Kidney (tissue), 14 donors: ENCODE results near the gene CDK13. TPM values are rescaled to one million over a fixed set of nuclear protein-coding genes. Genes with fewer than 3 reads are reported as not detected.

Source experiments
- DNase-seq, 5 donors: peaks; one replicate each; pipeline ENCODE4 v3.0.0-alpha.2; 2013 to 2020
- FAIRE-seq: peaks from 2 replicates; lab custom pipeline; 2012; peaks lifted over from hg19 to GRCh38; lab: Jason Lieb, UNC
- H3K27ac ChIP-seq, 2 donors: one replicate each; pipeline ENCODE4 v1.7.0; 2013; ENCODE audit warnings: low read depth in 2 of 2, low read length in 2 of 2, inconsistent platforms in 1 of 2
- H3K27me3 ChIP-seq: one replicate; pipeline ENCODE4 v1.7.1; 2013; ENCODE audit warnings: low read length, inconsistent platforms; ENCODE audit not compliant: control insufficient read depth, insufficient read depth
- H3K36me3 ChIP-seq, 3 donors: one replicate each; pipeline versions ENCODE4 v1.7.0 to v1.7.1; 2013; ENCODE audit warnings: low read length in 3 of 3, control low read depth in 1 of 3, inconsistent platforms in 1 of 3; ENCODE audit not compliant: insufficient read depth in 3 of 3, control insufficient read depth in 2 of 3
- H3K4me1 ChIP-seq, 3 donors: one replicate each; pipeline versions ENCODE4 v1.7.0 to v1.7.1; 2013; ENCODE audit warnings: low read length in 3 of 3, inconsistent platforms in 1 of 3, low read depth in 1 of 3; ENCODE audit not compliant: control insufficient read depth in 2 of 3, insufficient read depth in 2 of 3
- H3K4me3 ChIP-seq, 3 donors: one replicate each; pipeline versions ENCODE4 v1.7.0 to v1.8.1; 2013; ENCODE audit warnings: low read length in 3 of 3, control low read depth in 1 of 3, inconsistent platforms in 1 of 3
- H3K9ac ChIP-seq, 3 donors: one replicate each; pipeline versions ENCODE4 v1.7.0 to v1.7.1; 2013; ENCODE audit warnings: low read length in 3 of 3, control low read depth in 1 of 3, inconsistent platforms in 1 of 3
- H3K9me3 ChIP-seq, 3 donors: one replicate each; pipeline versions ENCODE4 v1.7.0 to v1.7.1; 2013; ENCODE audit warnings: low read length in 3 of 3, control low read depth in 1 of 3, inconsistent platforms in 1 of 3; ENCODE audit not compliant: control insufficient read depth in 2 of 3, insufficient read depth in 1 of 3
- intact Hi-C: fragments of 100-400 bp; cut with DNase I; formaldehyde crosslinking; loops from one replicate; pipeline ENCODE4 v1.11.1; 2022
- polyA plus RNA-seq: library from polyadenylated mRNA; stranded (reverse); fragments of 350-450 nt; fragmentation: Illumina TruSeq; extraction: RNeasy Lipid Tissue Mini Kit (QIAGEN cat#74804); gene quantifications from one replicate; pipeline ENCODE4 v1.2.3, GENCODE V29; 2014; ENCODE audit warnings: low read depth, low replicate concordance; ENCODE audit not compliant: insufficient read depth
- total RNA-seq: library from RNA; stranded (reverse); fragmentation: NEBNext Ultra II Directional; extraction: Animal tissue kit (Norgen Biotek cat#: 25700); gene quantifications from one replicate; pipeline ENCODE4 v1.2.1, GENCODE V29; 2021
- TF ChIP-seq, protein P1 (sequence below): IDR thresholded peaks from 3 replicates; pipeline ENCODE4 v1.5.1; 2012; ENCODE audit warnings: mild to moderate bottlenecking, moderate library complexity, borderline replicate concordance; ENCODE audit not compliant: insufficient read depth; ENCODE audit errors: extremely low read depth
- donor health status: control.
- donor health status: control.
- donor health status: control.
- donor health status: control.
- donor health status: control.
- donor health status: DM: yes; HTN: yes; CAD: no.
- donor health status: Normal renal cell carcinoma (clear cell type).

The CDK13 gene
- total and polyA plus RNA-seq, 2 donors from 2014 or later, result 15.5 to 50.9 TPM

DNA sequence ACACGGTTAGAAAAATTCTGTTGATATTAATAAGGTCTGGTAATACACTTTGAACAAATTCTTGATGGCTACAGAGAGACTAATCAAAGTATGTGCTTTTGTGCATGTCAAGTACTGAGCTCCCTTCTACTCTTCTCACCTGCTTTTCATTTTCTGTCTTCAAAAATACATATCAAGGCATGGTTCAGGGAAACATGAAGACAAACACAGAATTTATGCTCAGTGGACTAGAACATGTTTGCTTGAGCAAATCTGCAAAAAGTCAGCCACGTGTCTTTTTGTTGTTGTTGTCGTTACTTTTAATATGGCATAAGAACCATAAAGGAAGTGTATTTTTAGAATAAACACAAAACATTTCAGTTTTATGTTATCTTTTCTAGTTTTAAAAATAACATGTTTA lies 21.9 kb downstream of the CDK13 start:
- H3K36me3 ChIP-seq, result no peaks in the 10 kb centered on the region
- H3K9ac ChIP-seq, result no peak overlapping the region
- no peaks in the 10 kb centered on the region for H3K27me3 ChIP-seq
- FAIRE-seq (no peak), DNase-seq (no peak)
- H3K27ac ChIP-seq, result no peak overlapping the region
- H3K9me3 ChIP-seq, result no peaks in the 10 kb centered on the region
- H3K4me3 ChIP-seq, result no peak overlapping the region
- TF ChIP-seq, protein P1, sequence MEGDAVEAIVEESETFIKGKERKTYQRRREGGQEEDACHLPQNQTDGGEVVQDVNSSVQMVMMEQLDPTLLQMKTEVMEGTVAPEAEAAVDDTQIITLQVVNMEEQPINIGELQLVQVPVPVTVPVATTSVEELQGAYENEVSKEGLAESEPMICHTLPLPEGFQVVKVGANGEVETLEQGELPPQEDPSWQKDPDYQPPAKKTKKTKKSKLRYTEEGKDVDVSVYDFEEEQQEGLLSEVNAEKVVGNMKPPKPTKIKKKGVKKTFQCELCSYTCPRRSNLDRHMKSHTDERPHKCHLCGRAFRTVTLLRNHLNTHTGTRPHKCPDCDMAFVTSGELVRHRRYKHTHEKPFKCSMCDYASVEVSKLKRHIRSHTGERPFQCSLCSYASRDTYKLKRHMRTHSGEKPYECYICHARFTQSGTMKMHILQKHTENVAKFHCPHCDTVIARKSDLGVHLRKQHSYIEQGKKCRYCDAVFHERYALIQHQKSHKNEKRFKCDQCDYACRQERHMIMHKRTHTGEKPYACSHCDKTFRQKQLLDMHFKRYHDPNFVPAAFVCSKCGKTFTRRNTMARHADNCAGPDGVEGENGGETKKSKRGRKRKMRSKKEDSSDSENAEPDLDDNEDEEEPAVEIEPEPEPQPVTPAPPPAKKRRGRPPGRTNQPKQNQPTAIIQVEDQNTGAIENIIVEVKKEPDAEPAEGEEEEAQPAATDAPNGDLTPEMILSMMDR, result no peak
- H3K4me1 ChIP-seq, result peaks cover 0 to 2% (median 0%) of the 10 kb centered on the region in 3 donors
- intact Hi-C loops, result no loop called here

DNA sequence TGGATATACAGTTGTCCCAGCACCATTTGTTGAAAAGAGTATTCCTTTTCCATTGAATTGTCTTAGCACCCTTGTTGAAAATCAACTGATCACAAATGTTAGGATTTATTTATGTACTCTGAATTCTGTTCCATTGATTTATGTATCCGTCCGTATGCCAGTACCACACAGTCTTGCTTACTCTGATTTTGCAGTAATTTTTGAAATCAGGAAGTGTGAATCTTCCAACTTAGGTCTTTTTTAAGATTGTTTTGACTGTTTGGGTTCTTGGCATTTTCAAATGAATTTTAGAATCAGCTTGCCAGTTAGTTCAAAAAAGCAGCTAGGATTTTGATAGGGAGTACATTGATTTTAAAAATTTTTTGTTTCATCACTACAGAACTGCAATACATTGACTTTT lies 23.7 kb downstream of the CDK13 start:
- Histone ChIP-seq H3K27me3 (no peaks in the 10 kb centered on the region), H3K4me1 (peaks cover 0 to 4% (median 0%) of the 10 kb centered on the region in 3 donors), H3K4me3 (no peak overlapping the region), H3K9me3 (no peaks in the 10 kb centered on the region), H3K9ac (no peak overlapping the region), H3K27ac (no peak overlapping the region), H3K36me3 (no peaks in the 10 kb centered on the region)
- intact Hi-C loops, result no loop called here
- TF ChIP-seq, protein P1, result no peak
- DNase-seq (no peak), FAIRE-seq (no peak)

DNA sequence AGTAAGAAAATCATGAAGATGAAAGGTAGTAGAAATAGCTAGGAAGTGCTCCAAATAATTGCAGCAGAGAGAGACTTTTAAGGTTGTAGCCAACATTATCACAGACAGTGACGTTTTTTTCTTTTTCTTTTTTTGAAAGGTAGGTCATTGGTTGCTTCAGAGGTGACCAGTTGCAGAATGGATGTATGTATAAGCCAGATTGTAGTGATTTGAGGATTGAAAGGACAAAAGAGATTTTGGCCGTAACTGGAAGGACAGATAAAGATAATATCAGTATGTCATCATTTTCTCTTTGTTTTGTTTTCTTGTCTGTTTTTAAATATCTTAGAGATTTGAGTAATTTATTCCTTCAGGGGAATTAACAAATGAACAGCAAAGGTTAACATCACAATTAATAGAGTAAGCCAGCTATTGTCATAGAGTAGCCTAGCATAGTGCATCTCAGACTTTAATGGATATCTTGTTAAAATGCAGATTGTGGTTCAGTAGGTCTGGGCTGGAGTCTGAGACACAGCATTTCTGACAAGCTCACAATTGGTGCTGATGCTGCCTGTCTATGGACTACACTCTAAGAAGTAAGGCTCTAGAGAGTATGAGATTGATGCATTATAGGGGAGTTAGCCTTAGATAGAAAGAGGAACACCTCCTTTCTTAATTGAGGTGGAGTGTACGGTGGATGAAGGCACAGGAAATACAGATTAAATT lies 28.3 kb downstream of the CDK13 start:
- TF ChIP-seq, protein P1, result no peak
- no peak overlapping the region for H3K27ac ChIP-seq
- H3K9ac ChIP-seq, result no peak overlapping the region
- H3K27me3 ChIP-seq, result no peaks in the 10 kb centered on the region
- no peaks in the 10 kb centered on the region for H3K9me3 ChIP-seq
- DNase-seq, result no peak
- H3K4me3 ChIP-seq, result no peak overlapping the region
- FAIRE-seq, result no peak
- intact Hi-C loops, result no loop called here
- H3K36me3 ChIP-seq, result no peaks in the 10 kb centered on the region
- peaks cover 0 to 3% (median 0%) of the 10 kb centered on the region in 3 donors for H3K4me1 ChIP-seq
